Cardiac muscle cell (in vitro differentiated cells and primary cell): ENCODE results near the gene DMRT3. TPM values are rescaled to one million over a fixed set of nuclear protein-coding genes. Genes with fewer than 3 reads are reported as not detected.
A peak's percentile ranks its signal among the peaks of the same experiment; 100 is the strongest.

Experiments
- DNase-seq, 2 donors: peaks; one replicate each; pipeline versions ENCODE4 v3.0.0 to v3.0.0-alpha.2; 2010 to 2017; ENCODE audit warnings: low read depth in 1 of 2, low spot score in 1 of 2
- H3K27ac ChIP-seq: fragments of 200-600 bp; sonication (generic); 2 replicates; pipeline ENCODE4 v1.5.1; 2016
- H3K27me3 ChIP-seq: fragments of 200-600 bp; sonication (generic); 2 replicates; pipeline ENCODE4 v1.6.0; 2016; ENCODE audit warnings: control low read depth
- H3K36me3 ChIP-seq: fragments of 200-600 bp; sonication (generic); 2 replicates; pipeline ENCODE4 v1.5.1; 2016; ENCODE audit warnings: control low read depth
- H3K4me1 ChIP-seq: fragments of 200-600 bp; sonication (generic); 2 replicates; pipeline ENCODE4 v1.8.1; 2017; ENCODE audit warnings: low read depth, mild to moderate bottlenecking, mixed run types
- H3K4me3 ChIP-seq: fragments of 200-600 bp; sonication (generic); 2 replicates; pipeline ENCODE4 v1.5.1; 2016; ENCODE audit warnings: mild to moderate bottlenecking
- H3K9me3 ChIP-seq: fragments of 200-600 bp; sonication (generic); 2 replicates; pipeline ENCODE4 v1.5.1; 2017; ENCODE audit warnings: low read depth, mild to moderate bottlenecking, control low read depth
- CTCF ChIP-seq: IDR thresholded peaks from 2 replicates; pipeline ENCODE4 v1.5.1; 2012; ENCODE audit warnings: low read depth, mild to moderate bottlenecking, low read length
- polyA plus RNA-seq: library from polyadenylated mRNA; unstranded; fragments of >200 nt; fragmentation: Nextera tagmentation; extraction: Ambion mirVana; gene quantifications from 2 replicates; pipeline ENCODE4 v1.2.1, GENCODE V29; 2016
- total RNA-seq: library from RNA; depleted of rRNA; stranded (reverse); fragments of >200 nt; gene quantifications from 2 replicates; pipeline ENCODE4 v1.2.3, GENCODE V29; 2016

DMRT3 gene
- total and polyA plus RNA-seq, 2 experiments from 2014 or later = not detected

GRCh38 chr9:974996-975739, 1.3 kb upstream of the DMRT3 start:
- Histone ChIP-seq H3K4me1 (peaks cover 8% of the 10 kb centered on the region), H3K36me3 (no peaks in the 10 kb centered on the region), H3K27me3 (peaks cover 100% of the 10 kb centered on the region), H3K4me3 (no peak overlapping the region), H3K27ac (no peak overlapping the region), H3K9me3 (no peaks in the 10 kb centered on the region)
- DNase-seq = no peak
- TF ChIP-seq CTCF = no peak

GRCh38 chr9:975740-976257, 656 bp upstream of the DMRT3 start:
- H3K4me3 ChIP-seq = peak overlapping the region; percentile 23
- no peaks in the 10 kb centered on the region for H3K9me3 ChIP-seq
- DNase-seq = no peak
- H3K36me3 ChIP-seq = no peaks in the 10 kb centered on the region
- peaks cover 100% of the 10 kb centered on the region for H3K27me3 ChIP-seq
- H3K27ac ChIP-seq = no peak overlapping the region
- TF ChIP-seq CTCF = no peak
- peaks cover 2% of the 10 kb centered on the region for H3K4me1 ChIP-seq

- H3K27ac ChIP-seq = no peak overlapping the region
- no peak for DNase-seq
- H3K4me3 ChIP-seq = peak overlapping the region; percentile 23
Measured at GRCh38 chr9:976943-977837, 735 bp downstream of the DMRT3 start.

GRCh38 chr9:977838-978830, 1.7 kb downstream of the DMRT3 start:
- TF ChIP-seq CTCF = no peak
- H3K27me3 ChIP-seq = peaks cover 100% of the 10 kb centered on the region
- H3K4me1 ChIP-seq = peaks cover 2% of the 10 kb centered on the region
- DNase-seq = no peak
- no peak overlapping the region for H3K27ac ChIP-seq
- H3K9me3 ChIP-seq = no peaks in the 10 kb centered on the region
- no peaks in the 10 kb centered on the region for H3K36me3 ChIP-seq
- no peak overlapping the region for H3K4me3 ChIP-seq

More at GRCh38 chr9:976943-977837, 735 bp downstream of the DMRT3 start:
- no peak for TF ChIP-seq CTCF
- Histone ChIP-seq H3K4me1 (peaks cover 2% of the 10 kb centered on the region), H3K9me3 (no peaks in the 10 kb centered on the region), H3K36me3 (no peaks in the 10 kb centered on the region), H3K27me3 (peaks cover 100% of the 10 kb centered on the region)

- TF ChIP-seq CTCF = no peak
- no peaks in the 10 kb centered on the region for H3K36me3 ChIP-seq
- no peaks in the 10 kb centered on the region for H3K9me3 ChIP-seq
- peaks cover 2% of the 10 kb centered on the region for H3K4me1 ChIP-seq
- H3K4me3 ChIP-seq = no peak overlapping the region
- no peak overlapping the region for H3K27ac ChIP-seq
- peaks cover 100% of the 10 kb centered on the region for H3K27me3 ChIP-seq
- no peak for DNase-seq
Measured at GRCh38 chr9:979983-980382, 3.5 kb downstream of the DMRT3 start.
